Keratinocyte (primary cell): Measurements from ENCODE around the gene CYP4F22. TPM values are rescaled to one million over a fixed set of nuclear protein-coding genes. Genes with fewer than 3 reads are reported as not detected.

Source experiments
- DNase-seq: peaks from one replicate; pipeline ENCODE4 v3.0.0-alpha.2; 2011; ENCODE audit warnings: low read depth, missing footprints, low spot score
- FAIRE-seq: peaks from 2 replicates; lab custom pipeline; 2011; peaks lifted over from hg19 to GRCh38; lab: Jason Lieb, UNC
- H2AFZ ChIP-seq: 2 replicates; pipeline ENCODE4 v1.6.0; 2012; ENCODE audit warnings: low read length, control low read depth, inconsistent platforms; ENCODE audit not compliant: control insufficient read depth
- H3K27ac ChIP-seq: 2 replicates; pipeline ENCODE4 v1.5.1; 2011; ENCODE audit warnings: low read length; ENCODE audit not compliant: control insufficient read depth, insufficient read depth
- H3K27me3 ChIP-seq: 3 replicates; pipeline ENCODE4 v1.6.0; 2011; ENCODE audit warnings: low read length; ENCODE audit not compliant: control insufficient read depth, insufficient read depth; ENCODE audit errors: extremely low read depth
- H3K36me3 ChIP-seq, 2 experiments: 2 replicates in 1 of 2; 3 replicates in 1 of 2; pipeline ENCODE4 v1.5.1; 2011; ENCODE audit warnings: low read length in 2 of 2, mild to moderate bottlenecking in 1 of 2; ENCODE audit not compliant: control insufficient read depth in 2 of 2, insufficient read depth in 2 of 2; ENCODE audit errors: extremely low read depth in 1 of 2
- H3K4me1 ChIP-seq: 3 replicates; pipeline ENCODE4 v1.5.1; 2011; ENCODE audit warnings: low read length; ENCODE audit not compliant: control insufficient read depth, insufficient read depth; ENCODE audit errors: extremely low read depth
- H3K4me2 ChIP-seq: 3 replicates; pipeline ENCODE4 v1.6.0; 2011; ENCODE audit warnings: low read depth, low read length; ENCODE audit not compliant: control insufficient read depth, insufficient read depth; ENCODE audit errors: extremely low read depth
- H3K4me3 ChIP-seq, 3 experiments: fragments of 200-600 bp in 1 of 3; sonication (generic) in 1 of 3; 2 replicates in 2 of 3; 3 replicates in 1 of 3; pipeline ENCODE4 v1.5.1; 2011 to 2016; ENCODE audit warnings: low read length in 3 of 3, mild to moderate bottlenecking in 3 of 3, control low read depth in 2 of 3, inconsistent platforms in 1 of 3, low read depth in 1 of 3, mixed read lengths in 1 of 3, mixed run types in 1 of 3, moderate library complexity in 1 of 3; ENCODE audit not compliant: control insufficient read depth in 2 of 3, insufficient read depth in 2 of 3; ENCODE audit errors: extremely low read depth in 1 of 3
- H3K79me2 ChIP-seq: 2 replicates; pipeline ENCODE4 v1.6.0; 2012; ENCODE audit warnings: low read length; ENCODE audit not compliant: control insufficient read depth, insufficient read depth
- H3K9ac ChIP-seq: 3 replicates; pipeline ENCODE4 v1.6.0; 2011; ENCODE audit warnings: low read length; ENCODE audit not compliant: control insufficient read depth, insufficient read depth; ENCODE audit errors: extremely low read depth
- H3K9me1 ChIP-seq: 3 replicates; pipeline ENCODE4 v1.6.0; 2011; ENCODE audit warnings: low read length; ENCODE audit not compliant: control insufficient read depth, insufficient read depth; ENCODE audit errors: extremely low read depth
- H3K9me3 ChIP-seq: 2 replicates; pipeline ENCODE4 v1.5.1; 2012; ENCODE audit warnings: low read depth, low read length; ENCODE audit not compliant: control insufficient read depth
- H4K20me1 ChIP-seq: 3 replicates; pipeline ENCODE4 v1.6.0; 2011; ENCODE audit warnings: low read length; ENCODE audit not compliant: control insufficient read depth, insufficient read depth; ENCODE audit errors: extremely low read depth
- CTCF ChIP-seq, 3 experiments: IDR thresholded peaks in 1 of 3; conservative IDR thresholded peaks in 1 of 3; optimal IDR thresholded peaks in 1 of 3; 2 replicates in 2 of 3; 3 replicates in 1 of 3; pipeline versions ENCODE3 to v1.5.1; 2011; ENCODE audit warnings: low read length in 3 of 3, mild to moderate bottlenecking in 3 of 3, moderate library complexity in 2 of 3, control low read depth in 1 of 3, inconsistent platforms in 1 of 3; ENCODE audit not compliant: insufficient read depth in 2 of 3; ENCODE audit errors: extremely low read depth in 1 of 3
- EZH2 ChIP-seq: IDR thresholded peaks from one replicate; pipeline ENCODE4 v1.6.1; 2012; ENCODE audit warnings: inconsistent platforms, mild to moderate bottlenecking, low read length, moderate library complexity
- dilution Hi-C: fragments of 300-500 bp; cut with MboI; formaldehyde crosslinking; loops from one replicate; pipeline ENCODE4 v1.7.0; 2020; ENCODE audit warnings: low sequenced_read_pairs; ENCODE audit not compliant: extremely low pct_ligation_motif_present
- polyA plus RNA-seq, 5 experiments: library from polyadenylated mRNA; depleted of rRNA in 3 of 5; stranded (reverse) in 3 of 5; stranded (forward) in 1 of 5; unstranded in 1 of 5; fragments of >200 nt; gene quantifications; 1 replicate in 1 of 5; 2 replicates in 3 of 5; 3 replicates in 1 of 5; pipeline versions ENCODE4 v1.2.1 to v1.2.3, GENCODE V29; 2011 to 2012; ENCODE audit warnings: missing spikeins in 2 of 5, low read depth in 1 of 5, low replicate concordance in 1 of 5

Gene CYP4F22
- polyA plus RNA-seq, 1 donor (not counting 4 experiments of a cell fraction or from before 2014, with no cell fraction given): 0.43 TPM

GRCh38 chr19:15466851-15467733 is 41.2 kb upstream of the CYP4F22 start:
- Histone ChIP-seq H3K36me3 (no peaks in the 10 kb centered on the region), H3K4me2 (no peak overlapping the region), H3K27ac (no peak overlapping the region), H3K9me1 (no peaks in the 10 kb centered on the region), H3K27me3 (peaks cover 23% of the 10 kb centered on the region), H3K9me3 (no peaks in the 10 kb centered on the region), H3K4me3 (no peak overlapping the region), H4K20me1 (no peaks in the 10 kb centered on the region), H3K9ac (no peak overlapping the region), H3K79me2 (no peaks in the 10 kb centered on the region), H3K4me1 (no peaks in the 10 kb centered on the region), H2AFZ (no peak overlapping the region)
- TF ChIP-seq EZH2 (no peak), CTCF (optimal IDR thresholded peaks at IDR 0.05 in 1 of 3, IDR thresholded peaks at IDR 0.05 in 1 of 3, conservative IDR thresholded peaks at IDR 0.05 in 1 of 3; ENCODE audit: extremely low read depth in 1 of 3, insufficient read depth in 2 of 3, low read length in 3 of 3) (no peak)
- dilution Hi-C loops: no loop called here
- no peak for FAIRE-seq
- no peak for DNase-seq

GRCh38 chr19:15467734-15468214 is 40.6 kb upstream of the CYP4F22 start:
- no peak overlapping the region for H3K9ac ChIP-seq
- no peaks in the 10 kb centered on the region for H4K20me1 ChIP-seq
- no peaks in the 10 kb centered on the region for H3K36me3 ChIP-seq
- DNase-seq (no peak), FAIRE-seq (no peak)
- TF ChIP-seq EZH2 (no peak), CTCF (optimal IDR thresholded peaks at IDR 0.05 in 1 of 3, IDR thresholded peaks at IDR 0.05 in 1 of 3, conservative IDR thresholded peaks at IDR 0.05 in 1 of 3; ENCODE audit: extremely low read depth in 1 of 3, insufficient read depth in 2 of 3, low read length in 3 of 3) (no peak)
- H3K4me3 ChIP-seq: no peak overlapping the region
- H3K27me3 ChIP-seq: peaks cover 23% of the 10 kb centered on the region
- H3K27ac ChIP-seq: no peak overlapping the region
- H3K79me2 ChIP-seq: no peaks in the 10 kb centered on the region
- dilution Hi-C loops: no loop called here
- H2AFZ ChIP-seq: no peak overlapping the region
- no peaks in the 10 kb centered on the region for H3K9me3 ChIP-seq
- H3K9me1 ChIP-seq: no peaks in the 10 kb centered on the region
- H3K4me1 ChIP-seq: no peaks in the 10 kb centered on the region
- no peak overlapping the region for H3K4me2 ChIP-seq
